Mesenchymal stem cell (in vitro differentiated cells and primary cell): Measurements from ENCODE around the gene ZSWIM5. TPM values are rescaled to one million over a fixed set of nuclear protein-coding genes. Genes with fewer than 3 reads are reported as not detected.
"Not testable (repeated sequence)": the region's sequence is repeated elsewhere in the genome, so short reads cannot be mapped to it uniquely, and the experiment has no call there.

ENCODE experiments used
- DNase-seq: peaks from one replicate; pipeline ENCODE4 v3.0.0-alpha.2; 2013
- H2AFZ ChIP-seq: one replicate; pipeline ENCODE4 v1.6.1; 2013; ENCODE audit warnings: low read depth, mild to moderate bottlenecking, control low read depth, inconsistent platforms, low read length, moderate library complexity
- H2AK5ac ChIP-seq: 2 replicates; pipeline ENCODE4 v1.6.1; 2013; ENCODE audit warnings: low read length, moderate library complexity, mild to moderate bottlenecking, inconsistent platforms; ENCODE audit not compliant: severe bottlenecking
- H2BK120ac ChIP-seq: one replicate; pipeline ENCODE4 v1.6.1; 2013; ENCODE audit warnings: low read depth, mild to moderate bottlenecking, inconsistent platforms, low read length, moderate library complexity
- H2BK12ac ChIP-seq, 2 experiments: one replicate each; pipeline ENCODE4 v1.6.1; 2013; ENCODE audit warnings: inconsistent platforms in 2 of 2, low read length in 2 of 2, mild to moderate bottlenecking in 2 of 2, moderate library complexity in 2 of 2, control low read depth in 1 of 2
- H2BK15ac ChIP-seq: one replicate; pipeline ENCODE4 v1.6.1; 2013; ENCODE audit warnings: mild to moderate bottlenecking, low read depth, inconsistent platforms; ENCODE audit not compliant: poor library complexity, severe bottlenecking
- H2BK5ac ChIP-seq: 2 replicates; pipeline ENCODE4 v1.6.1; 2013; ENCODE audit warnings: low read depth, mild to moderate bottlenecking, low read length, control low read depth, inconsistent platforms; ENCODE audit not compliant: poor library complexity, severe bottlenecking
- H3K14ac ChIP-seq, 2 experiments: one replicate each; pipeline ENCODE4 v1.6.1; 2013; ENCODE audit warnings: inconsistent platforms in 2 of 2, low read length in 2 of 2, control low read depth in 1 of 2, mild to moderate bottlenecking in 1 of 2, moderate library complexity in 1 of 2
- H3K18ac ChIP-seq, 2 experiments: one replicate each; pipeline ENCODE4 v1.6.1; 2013; ENCODE audit warnings: inconsistent platforms in 2 of 2, low read length in 2 of 2, control low read depth in 1 of 2, low read depth in 1 of 2, mild to moderate bottlenecking in 1 of 2
- H3K23ac ChIP-seq, 2 experiments: one replicate each; pipeline ENCODE4 v1.6.1; 2013; ENCODE audit warnings: inconsistent platforms in 2 of 2, low read length in 2 of 2, mild to moderate bottlenecking in 2 of 2, moderate library complexity in 2 of 2, control low read depth in 1 of 2
- H3K27ac ChIP-seq: 2 replicates; pipeline ENCODE4 v1.5.1; 2013; ENCODE audit warnings: mild to moderate bottlenecking, moderate library complexity, low read length, control low read depth, inconsistent platforms; ENCODE audit not compliant: poor library complexity, severe bottlenecking
- H3K27me3 ChIP-seq, 2 experiments: 2 replicates each; pipeline versions ENCODE4 v1.6.1 to v1.7.0; 2013; ENCODE audit warnings: low read length in 2 of 2, mild to moderate bottlenecking in 2 of 2, moderate library complexity in 2 of 2, control low read depth in 1 of 2, inconsistent platforms in 1 of 2; ENCODE audit not compliant: control insufficient read depth in 1 of 2, insufficient read depth in 1 of 2
- H3K36me3 ChIP-seq, 2 experiments: 2 replicates each; pipeline versions ENCODE4 v1.6.1 to v1.7.0; 2013; ENCODE audit warnings: low read length in 2 of 2, control low read depth in 1 of 2, inconsistent platforms in 1 of 2, low read depth in 1 of 2, mild to moderate bottlenecking in 1 of 2; ENCODE audit not compliant: insufficient read depth in 2 of 2, control insufficient read depth in 1 of 2
- H3K4ac ChIP-seq, 2 experiments: one replicate each; pipeline ENCODE4 v1.6.1; 2013; ENCODE audit warnings: inconsistent platforms in 2 of 2, low read length in 2 of 2, mild to moderate bottlenecking in 2 of 2, moderate library complexity in 2 of 2, control low read depth in 1 of 2, low read depth in 1 of 2
- H3K4me1 ChIP-seq: 2 replicates; pipeline ENCODE4 v1.6.1; 2013; ENCODE audit warnings: low read depth, low read length, control low read depth; ENCODE audit not compliant: control insufficient read depth, insufficient read depth
- H3K4me2 ChIP-seq: 2 replicates; pipeline ENCODE4 v1.6.1; 2013; ENCODE audit warnings: low read length, mild to moderate bottlenecking, inconsistent platforms; ENCODE audit not compliant: poor library complexity, severe bottlenecking
- H3K4me3 ChIP-seq, 2 experiments: 2 replicates each; pipeline versions ENCODE4 v1.5.1 to v1.7.0; 2013; ENCODE audit warnings: low read length in 2 of 2, mild to moderate bottlenecking in 2 of 2, control low read depth in 1 of 2, low read depth in 1 of 2; ENCODE audit not compliant: insufficient read depth in 1 of 2
- H3K79me1 ChIP-seq: replicated peaks from 2 replicates; pipeline ENCODE4 v1.6.1; 2013; ENCODE audit warnings: mild to moderate bottlenecking, control low read depth, low read length, inconsistent platforms; ENCODE audit not compliant: poor library complexity, severe bottlenecking
- H3K9ac ChIP-seq: 2 replicates; pipeline ENCODE4 v1.7.0; 2013; ENCODE audit warnings: mild to moderate bottlenecking, low read length, moderate library complexity
- H3K9me3 ChIP-seq: 2 replicates; pipeline ENCODE4 v1.7.0; 2013; ENCODE audit warnings: mild to moderate bottlenecking, low read length; ENCODE audit not compliant: control insufficient read depth
- H4K8ac ChIP-seq: one replicate; pipeline ENCODE4 v1.6.1; 2013; ENCODE audit warnings: inconsistent platforms, mild to moderate bottlenecking, low read length, moderate library complexity
- H4K91ac ChIP-seq: one replicate; pipeline ENCODE4 v1.6.1; 2013; ENCODE audit warnings: mild to moderate bottlenecking, low read length, inconsistent platforms
- WGBS: methylation state at CpG from one replicate; pipeline ENCODE4 v1.1.7; 2013; ENCODE audit warnings: mixed read lengths; 5-methylcytosine and 5-hydroxymethylcytosine counted together
- polyA plus RNA-seq, 2 experiments: library from polyadenylated mRNA; stranded (reverse); fragments of 200-250 nt; gene quantifications; one replicate each; pipeline ENCODE4 v1.2.3, GENCODE V29; 2013

The ZSWIM5 gene
- polyA plus RNA-seq (2013, experiment 1 of 2): 0.01 TPM
- polyA plus RNA-seq (2013, experiment 2 of 2): 0.01 TPM

DNA sequence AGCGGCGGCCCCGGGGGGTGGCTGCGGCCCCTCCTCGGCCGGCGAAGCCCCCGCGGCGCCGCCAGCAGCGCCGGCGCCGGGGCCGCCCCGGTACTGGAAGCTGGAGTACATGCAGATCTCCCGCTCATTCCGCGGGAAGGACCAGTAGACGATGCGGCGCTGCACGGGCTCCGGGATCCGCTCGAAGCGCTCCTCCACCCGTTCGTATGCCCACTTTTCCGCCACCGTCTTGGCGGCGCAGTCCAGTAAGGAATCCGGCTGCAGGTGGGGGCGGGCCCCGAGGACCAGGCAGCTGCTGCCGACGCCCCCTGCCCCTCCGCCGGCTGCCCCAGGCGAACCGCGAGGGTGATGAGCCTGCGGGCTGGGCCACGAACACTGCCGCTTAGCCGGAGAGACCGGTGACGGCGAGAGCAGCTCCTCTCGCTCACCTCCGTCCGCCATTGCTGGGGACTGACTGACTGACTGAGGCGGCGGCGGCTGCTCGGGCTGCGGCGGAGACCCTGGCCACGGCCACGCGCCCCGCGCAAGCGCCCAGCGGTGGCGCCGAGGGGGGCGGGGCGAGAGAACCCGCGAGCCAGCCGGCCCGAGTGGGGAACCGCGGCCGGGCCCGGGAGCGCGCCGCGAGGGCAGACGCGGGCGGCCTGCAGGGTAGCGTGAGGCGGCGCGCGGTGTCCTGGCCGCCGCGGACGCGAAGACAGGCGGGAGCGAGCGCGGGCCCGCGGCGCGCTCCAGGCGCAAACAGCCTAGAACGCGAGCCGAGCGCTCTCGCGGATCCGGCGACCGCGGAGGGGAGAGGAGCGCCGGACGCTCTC, at the start of gene ZSWIM5:
Gene ZSWIM5 (minus strand): TSS at position 696 of the 812 bp plus-strand sequence. CDS start 255 bp downstream, at position 441.
- Histone ChIP-seq H4K91ac (no peak within 1 kb of the TSS), H3K14ac (peak within 1 kb of the TSS in 1 of 2 experiments; percentile 53), H3K9me3 (no peaks in the 10 kb centered on the region), H3K79me1 (no peaks in the 10 kb centered on the region), H2AK5ac (no peak within 1 kb of the TSS), H4K8ac (peak within 1 kb of the TSS; percentile 0), H2BK15ac (no peak within 1 kb of the TSS), H3K23ac (peak within 1 kb of the TSS in 1 of 2 experiments; percentile 93), H2BK5ac (no peak within 1 kb of the TSS), H2BK12ac (no peak within 1 kb of the TSS), H3K27ac (no peak within 1 kb of the TSS), H3K4ac (no peak within 1 kb of the TSS), H3K4me3 (peak within 1 kb of the TSS; percentile 67 to 87), H2AFZ (peak within 1 kb of the TSS; percentile 96), H3K18ac (no peak within 1 kb of the TSS), H2BK120ac (no peak within 1 kb of the TSS), H3K36me3 (no peaks in the 10 kb centered on the region), H3K4me2 (peak within 1 kb of the TSS; percentile 98), H3K27me3 (peaks cover 5 to 37% of the 10 kb centered on the region in 2 experiments), H3K9ac (peak within 1 kb of the TSS; percentile 84), H3K4me1 (peaks cover 12% of the 10 kb centered on the region)
- WGBS: under 1% methylated on average over 64 of the region's 118 CpGs
- peak; percentile 50 for DNase-seq

DNA sequence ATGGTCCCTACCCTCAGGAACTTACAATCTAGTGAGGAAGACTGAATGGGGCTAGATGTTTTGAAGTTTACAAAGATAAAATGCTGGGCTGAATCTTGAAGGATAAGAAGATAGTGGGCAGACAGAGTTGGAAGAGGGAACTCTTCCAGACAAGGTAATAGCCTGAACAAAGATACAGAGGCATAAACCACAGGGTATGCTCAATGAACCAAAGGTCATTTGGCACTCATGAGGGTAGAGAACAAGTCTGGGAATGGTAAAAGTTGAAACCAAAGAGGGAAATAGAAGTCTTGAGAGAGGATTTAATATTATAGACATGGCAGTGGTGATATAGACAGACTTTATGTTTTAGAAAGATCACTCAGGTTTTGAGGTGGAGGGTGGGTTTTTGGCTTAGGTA, 48.1 kb upstream of the ZSWIM5 start:
- peaks cover 9% of the 10 kb centered on the region for H3K9me3 ChIP-seq
- H3K18ac ChIP-seq: no peak overlapping the region
- no peak overlapping the region for H3K27ac ChIP-seq
- no peaks in the 10 kb centered on the region for H3K79me1 ChIP-seq
- no peak overlapping the region for H2BK5ac ChIP-seq
- no peak for DNase-seq
- H2BK12ac ChIP-seq: no peak overlapping the region
- H3K4ac ChIP-seq: no peak overlapping the region
- H2BK120ac ChIP-seq: no peak overlapping the region
- H2AK5ac ChIP-seq: no peak overlapping the region
- H3K9ac ChIP-seq: no peak overlapping the region
- no peaks in the 10 kb centered on the region for H3K36me3 ChIP-seq
- H3K23ac ChIP-seq: no peak overlapping the region
- H3K4me3 ChIP-seq: no peak overlapping the region
- no peak overlapping the region for H3K4me2 ChIP-seq
- no peak overlapping the region for H2BK15ac ChIP-seq
- H2AFZ ChIP-seq: no peak overlapping the region
- H3K14ac ChIP-seq: no peak overlapping the region
- H3K4me1 ChIP-seq: no peaks in the 10 kb centered on the region
- no peak overlapping the region for H4K91ac ChIP-seq
- peaks cover 3 to 9% of the 10 kb centered on the region in 2 experiments for H3K27me3 ChIP-seq
- H4K8ac ChIP-seq: no peak overlapping the region

DNA sequence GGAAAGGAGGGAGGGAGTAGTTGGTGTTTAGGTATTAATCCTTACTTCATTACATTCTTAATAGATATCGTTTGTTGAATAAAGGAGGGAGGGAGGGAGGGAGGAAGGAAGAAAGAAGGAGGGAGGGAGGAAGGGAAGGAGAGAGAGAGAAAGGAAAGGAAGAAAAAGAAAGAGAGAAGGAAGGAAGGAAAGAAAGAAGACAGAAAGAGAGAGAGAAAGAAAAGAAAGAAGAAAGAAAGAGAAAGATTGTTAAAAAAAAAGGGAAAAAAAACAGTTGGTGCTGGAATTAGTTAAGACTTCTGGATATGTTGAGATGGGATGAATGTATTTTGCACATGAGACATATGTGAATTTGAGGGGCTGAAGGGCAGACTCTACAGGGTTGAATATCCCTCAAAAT, 44.1 kb upstream of the ZSWIM5 start:
- no peak overlapping the region for H3K18ac ChIP-seq
- H3K4ac ChIP-seq: no peak overlapping the region
- no peak overlapping the region for H2BK5ac ChIP-seq
- H3K14ac ChIP-seq: no peak overlapping the region
- H2BK12ac ChIP-seq: no peak overlapping the region
- no peak overlapping the region for H2AFZ ChIP-seq
- H2BK120ac ChIP-seq: no peak overlapping the region
- H3K27ac ChIP-seq: no peak overlapping the region
- H3K23ac ChIP-seq: no peak overlapping the region
- DNase-seq: no peak
- H3K4me3 ChIP-seq: no peak overlapping the region
- H3K9me3 ChIP-seq: no peaks in the 10 kb centered on the region
- no peak overlapping the region for H4K91ac ChIP-seq
- H3K27me3 ChIP-seq: peaks cover 3 to 9% of the 10 kb centered on the region in 2 experiments
- no peaks in the 10 kb centered on the region for H3K79me1 ChIP-seq
- H3K4me2 ChIP-seq: no peak overlapping the region
- no peak overlapping the region for H3K9ac ChIP-seq
- H3K4me1 ChIP-seq: no peaks in the 10 kb centered on the region
- WGBS: 94% methylated on average over 1 of the region's 1 CpG
- no peak overlapping the region for H4K8ac ChIP-seq
- H2AK5ac ChIP-seq: no peak overlapping the region
- H2BK15ac ChIP-seq: no peak overlapping the region
- H3K36me3 ChIP-seq: no peaks in the 10 kb centered on the region

- not testable (repeated sequence) for H2BK12ac ChIP-seq, H3K4me1 ChIP-seq, H3K4me3 ChIP-seq, H4K91ac ChIP-seq, H2BK5ac ChIP-seq, H3K9ac ChIP-seq, H3K27ac ChIP-seq, H3K36me3 ChIP-seq, H3K4ac ChIP-seq, H4K8ac ChIP-seq, H2BK120ac ChIP-seq, H3K14ac ChIP-seq, DNase-seq, H2BK15ac ChIP-seq, H3K79me1 ChIP-seq, H3K9me3 ChIP-seq, H2AK5ac ChIP-seq, H3K27me3 ChIP-seq, H3K4me2 ChIP-seq, H2AFZ ChIP-seq, H3K23ac ChIP-seq, H3K18ac ChIP-seq
- WGBS: 98% methylated on average over 30 of the region's 30 CpGs
Observed at GRCh38 chr1:45248004-45248403, 41.6 kb upstream of the ZSWIM5 start.
